A673 (cell line): ENCODE results near the gene ATG7.

Experiments
- CTCF ChIP-seq: fragments of 300-800, 200-600 bp; sonication (generic); conservative IDR thresholded peaks from 2 replicates; pipeline ENCODE4 v1.5.1; 2017; ENCODE audit warnings: low read depth, mild to moderate bottlenecking, antibody characterized with exemption, low read length, moderate library complexity, mixed read lengths
- EZH2 ChIP-seq: fragments of 200-600 bp; sonication (generic); IDR thresholded peaks from 2 replicates; pipeline ENCODE4 v1.6.1; 2017; ENCODE audit warnings: borderline replicate concordance, low read depth, mild to moderate bottlenecking, mixed read lengths, antibody characterized with exemption, low read length; ENCODE audit not compliant: poor library complexity, severe bottlenecking

- no peak for TF ChIP-seq CTCF
- TF ChIP-seq EZH2 = no peak
Observed at GRCh38 chr3:11224010-11224409, 48.2 kb upstream of the ATG7 start.
